Testis (tissue), 3 donors: ENCODE results near the gene HNRNPU. TPM values are rescaled to one million over a fixed set of nuclear protein-coding genes. Genes with fewer than 3 reads are reported as not detected.

Experiments
- DNase-seq: peaks from one replicate; pipeline ENCODE4 v3.0.0-alpha.2; 2019
- H3K27ac ChIP-seq, 2 donors: fragments of 200-600 bp; sonication (generic); one replicate each; pipeline ENCODE4 v1.5.1; 2019
- H3K27me3 ChIP-seq: fragments of 200-600 bp; sonication (generic); one replicate; pipeline ENCODE4 v1.5.1; 2019
- H3K36me3 ChIP-seq: fragments of 200-600 bp; sonication (generic); one replicate; pipeline ENCODE4 v1.5.1; 2017; ENCODE audit warnings: low read depth; ENCODE audit errors: missing control alignments
- H3K4me1 ChIP-seq: fragments of 200-600 bp; sonication (generic); one replicate; pipeline ENCODE4 v1.5.1; 2019
- H3K4me3 ChIP-seq, 2 donors: fragments of 200-600 bp; sonication (generic); one replicate each; pipeline ENCODE4 v1.5.1; 2017 to 2019
- H3K9me3 ChIP-seq: fragments of 200-600 bp; sonication (generic); one replicate; pipeline ENCODE4 v1.5.1; 2017
- CTCF ChIP-seq, 3 experiments: fragments of 450-650 bp in 2 of 3; fragments of 200-600 bp in 1 of 3; sonication (generic) in 1 of 3; IDR thresholded peaks; one replicate each; pipeline ENCODE4 v1.5.1; 2016 to 2019; ENCODE audit warnings: antibody characterized with exemption in 3 of 3, mild to moderate bottlenecking in 2 of 3, moderate library complexity in 1 of 3
- POLR2A ChIP-seq: fragments of 450-650 bp; IDR thresholded peaks from one replicate; pipeline ENCODE4 v1.6.1; 2017; ENCODE audit warnings: antibody characterized with exemption, mild to moderate bottlenecking, moderate library complexity
- WGBS, 2 donors: methylation state at CpG; one replicate each; pipeline ENCODE4 v1.1.5; 2018; 5-methylcytosine and 5-hydroxymethylcytosine counted together
- intact Hi-C: fragments of 100-400 bp; cut with DNase I; formaldehyde crosslinking; loops from one replicate; pipeline ENCODE4 v1.15.1; 2023; ENCODE audit warnings: low total_unique reads
- polyA plus RNA-seq: library from polyadenylated mRNA; stranded (reverse); fragments of 350-450 nt; fragmentation: Illumina TruSeq; extraction: RNeasy Lipid Tissue Mini Kit (QIAGEN cat#74804); gene quantifications from one replicate; pipeline ENCODE4 v1.2.3, GENCODE V29; 2014; ENCODE audit warnings: low read depth, low replicate concordance; ENCODE audit not compliant: insufficient read depth
- total RNA-seq, 2 donors: library from RNA; depleted of rRNA; stranded (reverse); fragments of >200 nt; gene quantifications; one replicate each; pipeline ENCODE4 v1.2.3, GENCODE V29; 2016

The HNRNPU gene
- total and polyA plus RNA-seq, 3 donors from 2014 or later: 303 to 467 (median 378) TPM

- DNase-seq: no peak
- TF ChIP-seq POLR2A (no peak), CTCF (IDR thresholded peaks at IDR 0.05) (no peak)
- Histone ChIP-seq H3K4me3 (no peak overlapping the region), H3K27ac (no peak overlapping the region), H3K9me3 (no peaks in the 10 kb centered on the region), H3K36me3 (no peaks in the 10 kb centered on the region), H3K27me3 (no peaks in the 10 kb centered on the region), H3K4me1 (no peaks in the 10 kb centered on the region)
- intact Hi-C loops: no loop called here
- WGBS, 2 donors: 92 to 94% methylated on average over 8 to 9 of the region's 9 CpGs
These were observed 63.5 kb downstream of the HNRNPU start for GRCh38 chr1:244800821-244801220.

Other genes with a start within 250 kb of the HNRNPU start
- gene DESI2, start 211.4 kb downstream of the HNRNPU start, total RNA-seq: 10 to 100 TPM; 70.0 to 72.7 TPM
- 114 TPM for gene DESI2, start 211.4 kb downstream of the HNRNPU start, polyA plus RNA-seq
- gene COX20, start 28.9 kb downstream of the HNRNPU start, total RNA-seq: 10 to 100 TPM; 41.6 to 60.6 TPM
- 52.3 TPM for gene COX20, start 28.9 kb downstream of the HNRNPU start, polyA plus RNA-seq